Kidney (tissue), 14 donors: ENCODE measurements around the gene TEX101. TPM values are rescaled to one million over a fixed set of nuclear protein-coding genes. Genes with fewer than 3 reads are reported as not detected.
A peak's percentile ranks its signal among the peaks of the same experiment; 100 is the strongest.
"Not testable (repeated sequence)": the region's sequence is repeated elsewhere in the genome, so short reads cannot be mapped to it uniquely, and the experiment has no call there.

ENCODE experiments used
- DNase-seq, 5 donors: peaks; one replicate each; pipeline ENCODE4 v3.0.0-alpha.2; 2013 to 2020
- FAIRE-seq: peaks from 2 replicates; lab custom pipeline; 2012; peaks lifted over from hg19 to GRCh38; lab: Jason Lieb, UNC
- H3K27ac ChIP-seq, 2 donors: one replicate each; pipeline ENCODE4 v1.7.0; 2013; ENCODE audit warnings: low read depth in 2 of 2, low read length in 2 of 2, inconsistent platforms in 1 of 2
- H3K27me3 ChIP-seq: one replicate; pipeline ENCODE4 v1.7.1; 2013; ENCODE audit warnings: low read length, inconsistent platforms; ENCODE audit not compliant: control insufficient read depth, insufficient read depth
- H3K36me3 ChIP-seq, 3 donors: one replicate each; pipeline versions ENCODE4 v1.7.0 to v1.7.1; 2013; ENCODE audit warnings: low read length in 3 of 3, control low read depth in 1 of 3, inconsistent platforms in 1 of 3; ENCODE audit not compliant: insufficient read depth in 3 of 3, control insufficient read depth in 2 of 3
- H3K4me1 ChIP-seq, 3 donors: one replicate each; pipeline versions ENCODE4 v1.7.0 to v1.7.1; 2013; ENCODE audit warnings: low read length in 3 of 3, inconsistent platforms in 1 of 3, low read depth in 1 of 3; ENCODE audit not compliant: control insufficient read depth in 2 of 3, insufficient read depth in 2 of 3
- H3K4me3 ChIP-seq, 3 donors: one replicate each; pipeline versions ENCODE4 v1.7.0 to v1.8.1; 2013; ENCODE audit warnings: low read length in 3 of 3, control low read depth in 1 of 3, inconsistent platforms in 1 of 3
- H3K9ac ChIP-seq, 3 donors: one replicate each; pipeline versions ENCODE4 v1.7.0 to v1.7.1; 2013; ENCODE audit warnings: low read length in 3 of 3, control low read depth in 1 of 3, inconsistent platforms in 1 of 3
- H3K9me3 ChIP-seq, 3 donors: one replicate each; pipeline versions ENCODE4 v1.7.0 to v1.7.1; 2013; ENCODE audit warnings: low read length in 3 of 3, control low read depth in 1 of 3, inconsistent platforms in 1 of 3; ENCODE audit not compliant: control insufficient read depth in 2 of 3, insufficient read depth in 1 of 3
- intact Hi-C: fragments of 100-400 bp; cut with DNase I; formaldehyde crosslinking; loops from one replicate; pipeline ENCODE4 v1.11.1; 2022
- polyA plus RNA-seq: library from polyadenylated mRNA; stranded (reverse); fragments of 350-450 nt; fragmentation: Illumina TruSeq; extraction: RNeasy Lipid Tissue Mini Kit (QIAGEN cat#74804); gene quantifications from one replicate; pipeline ENCODE4 v1.2.3, GENCODE V29; 2014; ENCODE audit warnings: low read depth, low replicate concordance; ENCODE audit not compliant: insufficient read depth
- total RNA-seq: library from RNA; stranded (reverse); fragmentation: NEBNext Ultra II Directional; extraction: Animal tissue kit (Norgen Biotek cat#: 25700); gene quantifications from one replicate; pipeline ENCODE4 v1.2.1, GENCODE V29; 2021
- TF ChIP-seq, protein P1 (sequence below): IDR thresholded peaks from 3 replicates; pipeline ENCODE4 v1.5.1; 2012; ENCODE audit warnings: mild to moderate bottlenecking, moderate library complexity, borderline replicate concordance; ENCODE audit not compliant: insufficient read depth; ENCODE audit errors: extremely low read depth
- donor health status: control.
- donor health status: control.
- donor health status: control.
- donor health status: control.
- donor health status: control.
- donor health status: DM: yes; HTN: yes; CAD: no.
- donor health status: Normal renal cell carcinoma (clear cell type).

TEX101 gene
- total and polyA plus RNA-seq, 2 donors from 2014 or later, result not detected

DNA sequence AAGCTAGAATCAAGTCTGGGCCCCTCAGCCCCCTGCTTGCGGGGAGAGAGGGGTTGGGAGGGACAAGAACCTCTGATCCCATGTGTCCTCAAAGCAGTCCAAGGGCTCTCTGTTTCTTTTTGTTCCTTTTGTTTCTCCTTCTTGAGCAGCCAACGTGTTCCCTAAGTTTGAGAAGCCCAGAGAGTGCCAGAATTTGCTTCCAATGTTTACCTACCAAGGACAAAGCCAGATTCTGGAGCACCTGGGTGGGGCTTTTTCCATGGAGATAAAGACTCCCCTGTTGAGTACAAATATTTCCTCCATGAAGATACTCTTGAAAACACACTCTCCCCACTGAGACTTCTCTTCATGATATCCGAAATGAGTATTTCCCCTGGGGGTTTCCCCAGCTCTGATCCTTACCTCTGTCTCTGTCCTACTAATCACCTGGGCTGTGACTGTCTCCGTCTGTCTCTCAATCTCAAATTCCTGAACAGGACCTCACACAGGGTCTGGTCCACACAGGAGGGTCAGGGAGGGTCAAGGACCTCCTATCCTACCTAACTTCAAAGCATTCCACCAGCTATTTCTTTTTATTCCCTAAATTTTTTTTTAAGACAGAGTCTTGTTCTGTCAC, 33.8 kb upstream of the TEX101 start:
- Histone ChIP-seq H3K9ac (no peak overlapping the region), H3K27ac (no peak overlapping the region), H3K9me3 (no peaks in the 10 kb centered on the region), H3K27me3 (no peaks in the 10 kb centered on the region), H3K4me1 (no peaks in the 10 kb centered on the region), H3K4me3 (no peak overlapping the region), H3K36me3 (no peaks in the 10 kb centered on the region)
- DNase-seq, result no peak
- intact Hi-C loops, result no loop called here
- FAIRE-seq, result no peak
- TF ChIP-seq, protein P1, sequence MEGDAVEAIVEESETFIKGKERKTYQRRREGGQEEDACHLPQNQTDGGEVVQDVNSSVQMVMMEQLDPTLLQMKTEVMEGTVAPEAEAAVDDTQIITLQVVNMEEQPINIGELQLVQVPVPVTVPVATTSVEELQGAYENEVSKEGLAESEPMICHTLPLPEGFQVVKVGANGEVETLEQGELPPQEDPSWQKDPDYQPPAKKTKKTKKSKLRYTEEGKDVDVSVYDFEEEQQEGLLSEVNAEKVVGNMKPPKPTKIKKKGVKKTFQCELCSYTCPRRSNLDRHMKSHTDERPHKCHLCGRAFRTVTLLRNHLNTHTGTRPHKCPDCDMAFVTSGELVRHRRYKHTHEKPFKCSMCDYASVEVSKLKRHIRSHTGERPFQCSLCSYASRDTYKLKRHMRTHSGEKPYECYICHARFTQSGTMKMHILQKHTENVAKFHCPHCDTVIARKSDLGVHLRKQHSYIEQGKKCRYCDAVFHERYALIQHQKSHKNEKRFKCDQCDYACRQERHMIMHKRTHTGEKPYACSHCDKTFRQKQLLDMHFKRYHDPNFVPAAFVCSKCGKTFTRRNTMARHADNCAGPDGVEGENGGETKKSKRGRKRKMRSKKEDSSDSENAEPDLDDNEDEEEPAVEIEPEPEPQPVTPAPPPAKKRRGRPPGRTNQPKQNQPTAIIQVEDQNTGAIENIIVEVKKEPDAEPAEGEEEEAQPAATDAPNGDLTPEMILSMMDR, result no peak

DNA sequence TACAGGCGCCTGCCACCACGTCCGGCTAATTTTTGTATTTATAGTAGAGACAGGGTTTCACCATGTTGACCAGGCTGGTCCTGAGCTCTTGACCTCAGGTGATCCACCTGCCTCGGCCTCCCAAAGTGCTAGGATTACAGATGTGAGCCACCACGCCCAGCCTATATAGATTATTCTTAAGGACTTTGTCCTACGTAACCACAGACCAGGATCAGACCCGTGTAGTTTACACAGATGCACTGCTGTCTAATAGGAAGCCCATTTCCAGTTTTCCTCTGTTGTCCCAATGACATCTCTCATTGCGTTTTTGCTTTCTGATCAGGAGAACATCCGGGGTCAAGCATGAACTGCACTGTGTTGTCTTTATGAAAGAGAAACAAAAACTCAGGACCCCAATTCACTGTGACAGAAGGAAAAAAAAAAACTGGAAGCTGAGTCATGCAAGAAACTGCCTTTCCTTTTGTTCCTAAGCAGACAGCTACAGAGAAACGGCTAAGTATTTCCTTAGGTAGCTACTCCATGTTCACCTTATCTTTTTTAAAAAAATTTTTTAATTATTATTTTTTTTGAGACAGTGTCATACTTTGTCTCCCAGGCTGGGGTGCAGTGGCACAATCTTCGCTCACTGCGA, 32.0 kb upstream of the TEX101 start:
- H3K9me3 ChIP-seq, intact Hi-C loops, H3K27me3 ChIP-seq, H3K27ac ChIP-seq, H3K36me3 ChIP-seq, H3K4me1 ChIP-seq, H3K9ac ChIP-seq, H3K4me3 ChIP-seq, DNase-seq, FAIRE-seq: not testable (repeated sequence)

DNA sequence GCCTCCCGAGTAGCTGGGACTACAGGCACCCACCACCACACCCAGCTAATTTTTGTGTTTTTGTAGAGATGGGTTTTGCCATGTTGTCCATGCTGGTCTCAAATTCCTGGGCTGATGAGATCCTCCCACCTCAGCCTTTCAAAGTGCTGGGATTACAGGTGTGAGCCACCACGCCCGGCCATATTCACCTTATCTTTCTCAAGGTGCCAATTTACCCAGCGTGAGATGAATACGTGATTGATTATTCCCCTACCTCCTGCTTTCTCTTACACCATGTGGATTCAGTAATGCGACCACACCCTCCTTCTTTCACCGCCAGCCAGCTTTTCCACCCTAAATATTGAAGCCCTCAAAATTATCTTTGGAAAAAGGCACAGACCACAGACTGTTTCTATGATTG, 31.4 kb upstream of the TEX101 start:
- H3K27me3 ChIP-seq, DNase-seq, intact Hi-C loops, FAIRE-seq, H3K9ac ChIP-seq, H3K36me3 ChIP-seq, H3K4me1 ChIP-seq, H3K4me3 ChIP-seq, H3K9me3 ChIP-seq, H3K27ac ChIP-seq: not testable (repeated sequence)

DNA sequence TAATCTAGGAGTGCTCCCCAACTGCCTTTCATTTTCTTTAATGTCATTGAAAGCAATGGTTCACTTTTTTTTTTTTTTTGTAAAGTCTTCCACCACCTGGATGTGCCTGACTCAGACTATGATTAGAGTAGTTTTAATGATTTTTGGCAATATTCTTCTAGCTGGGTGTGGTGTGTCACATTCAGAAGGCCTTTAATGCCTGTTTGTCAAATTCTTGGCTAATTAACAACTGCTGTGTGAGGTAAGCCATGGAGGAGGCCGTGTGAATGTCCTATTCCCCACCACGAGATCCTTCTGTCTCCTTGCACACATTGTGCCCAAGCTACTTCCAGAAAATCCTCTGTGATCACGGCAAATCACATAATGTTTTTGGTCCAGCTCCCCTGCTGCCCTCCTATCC, 30.9 kb upstream of the TEX101 start:
- H3K4me1 ChIP-seq, DNase-seq, FAIRE-seq, H3K27ac ChIP-seq, H3K9me3 ChIP-seq, H3K27me3 ChIP-seq, intact Hi-C loops, H3K36me3 ChIP-seq, H3K9ac ChIP-seq, H3K4me3 ChIP-seq: not testable (repeated sequence)

DNA sequence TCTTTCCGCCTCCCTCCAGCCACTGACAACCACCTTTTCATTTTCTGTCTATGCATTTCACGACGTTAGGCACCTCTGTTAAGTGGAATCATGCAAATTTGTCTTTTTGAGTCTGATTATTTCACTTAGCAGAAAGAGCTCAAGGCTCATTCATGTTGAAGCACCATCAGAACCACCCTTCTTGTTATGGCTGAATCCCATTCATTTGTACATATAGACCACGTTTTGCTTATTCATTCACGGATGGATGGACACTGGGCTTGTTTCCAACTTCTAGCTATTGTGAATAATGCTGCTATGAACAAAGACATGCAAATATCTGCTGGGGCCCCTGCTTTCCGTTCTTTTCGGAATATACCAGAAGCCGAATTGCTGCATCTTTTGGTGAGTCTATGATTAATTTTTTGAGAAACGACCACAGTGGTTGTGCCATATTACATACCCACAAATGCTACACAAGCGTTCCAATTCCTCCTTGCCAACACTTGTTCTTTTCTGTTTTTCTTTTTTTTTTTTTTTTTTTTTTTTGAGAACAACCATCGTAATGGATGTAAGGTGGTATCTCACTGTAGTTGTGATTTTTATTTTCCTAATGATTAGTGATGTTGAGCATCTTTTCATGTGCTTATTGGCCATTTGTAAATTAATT, 23.7 kb upstream of the TEX101 start:
- peak in 2 of 5 donors; percentile 6 to 13 for DNase-seq
- H3K36me3 ChIP-seq, H3K4me1 ChIP-seq, H3K27ac ChIP-seq, intact Hi-C loops, H3K4me3 ChIP-seq, FAIRE-seq, H3K27me3 ChIP-seq, H3K9me3 ChIP-seq, H3K9ac ChIP-seq: not testable (repeated sequence)

DNA sequence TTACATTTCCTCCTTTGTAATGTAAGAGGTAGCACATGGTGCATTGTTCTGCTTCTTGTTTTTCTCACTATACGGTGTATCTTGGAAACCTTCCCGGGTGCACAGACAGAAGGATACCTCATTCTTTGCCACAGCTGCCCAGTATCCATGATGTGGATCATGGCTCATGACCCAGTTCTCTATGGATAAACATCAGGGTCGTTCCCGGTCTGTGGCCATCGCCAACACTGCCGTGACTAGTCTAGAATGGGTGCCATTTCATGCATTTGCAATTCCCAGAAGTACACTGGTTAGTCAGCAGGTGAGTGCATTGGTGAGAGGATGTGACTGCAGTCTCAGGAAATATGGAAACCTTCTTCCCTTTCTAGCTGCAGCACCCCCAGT, 23.1 kb upstream of the TEX101 start:
- H3K4me3 ChIP-seq, H3K27ac ChIP-seq, FAIRE-seq, H3K9ac ChIP-seq, H3K27me3 ChIP-seq, DNase-seq, intact Hi-C loops, H3K36me3 ChIP-seq, H3K9me3 ChIP-seq, H3K4me1 ChIP-seq: not testable (repeated sequence)

DNA sequence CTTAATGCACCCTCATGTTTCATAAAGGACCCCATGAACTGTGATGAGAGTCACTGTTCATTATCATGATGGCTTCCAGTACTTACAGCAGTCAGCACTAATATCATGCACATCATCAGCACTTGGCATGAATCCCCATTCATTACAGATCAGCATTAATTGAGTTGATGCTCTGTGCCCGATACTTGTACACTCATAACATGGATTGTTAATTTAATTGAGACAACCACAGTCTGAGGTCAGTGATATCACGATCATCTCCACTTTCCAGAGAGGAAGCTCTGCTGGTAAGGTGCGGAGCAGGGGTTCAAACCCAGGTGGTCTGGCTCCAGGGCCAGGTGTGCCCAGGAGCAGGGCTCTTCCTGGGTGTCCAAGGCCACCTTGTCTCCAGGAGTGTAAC, 21.2 kb upstream of the TEX101 start:
- H3K4me3 ChIP-seq, FAIRE-seq, H3K36me3 ChIP-seq, DNase-seq, H3K27me3 ChIP-seq, intact Hi-C loops, H3K9me3 ChIP-seq, H3K4me1 ChIP-seq, H3K9ac ChIP-seq, H3K27ac ChIP-seq: not testable (repeated sequence)
